HG03575 (cell line): ENCODE measurements around the gene FGFBP2.
A peak's percentile ranks its signal among the peaks of the same experiment; 100 is the strongest.

Source experiments
- ATAC-seq: cut with Tn5 transposase; IDR thresholded peaks from one replicate; pipeline ENCODE4 v1.9.1; 2021; ENCODE audit not compliant: unreplicated experiment, insufficient number of reproducible peaks, low FRiP score; ENCODE audit errors: extremely low read depth

The FGFBP2 gene

GRCh38 chr4:15971068-15971801 lies 8.3 kb upstream of the FGFBP2 start:
- ATAC-seq = no peak

- ATAC-seq = no peak
These were observed 5.8 kb upstream of the FGFBP2 start for GRCh38 chr4:15968551-15969300.

GRCh38 chr4:15965325-15965724 lies 2.4 kb upstream of the FGFBP2 start:
- ATAC-seq = no peak

- no peak for ATAC-seq
These were observed 1.2 kb upstream of the FGFBP2 start for GRCh38 chr4:15964159-15964558.

GRCh38 chr4:15963576-15963975 lies 601 bp upstream of the FGFBP2 start:
- ATAC-seq = peak; percentile 51

GRCh38 chr4:15961781-15962510 lies 1.0 kb downstream of the FGFBP2 start:
- no peak for ATAC-seq

- ATAC-seq = no peak
These were observed 4.4 kb downstream of the FGFBP2 start for GRCh38 chr4:15958562-15958961.

- peak; percentile 68 for ATAC-seq
These were observed 6.7 kb downstream of the FGFBP2 start for GRCh38 chr4:15956179-15956850.

GRCh38 chr4:15955670-15956069 lies 7.3 kb downstream of the FGFBP2 start:
- no peak for ATAC-seq

GRCh38 chr4:15953625-15954024 lies 9.3 kb downstream of the FGFBP2 start:
- ATAC-seq = no peak

- no peak for ATAC-seq
These were observed 11.2 kb downstream of the FGFBP2 start for GRCh38 chr4:15951781-15952180.

GRCh38 chr4:15948826-15949225 lies 14.1 kb downstream of the FGFBP2 start:
- ATAC-seq = no peak

- no peak for ATAC-seq
These were observed 15.3 kb downstream of the FGFBP2 start for GRCh38 chr4:15947684-15948083.

- no peak for ATAC-seq
These were observed 17.5 kb downstream of the FGFBP2 start for GRCh38 chr4:15945516-15945915.

GRCh38 chr4:15944895-15945294 lies 18.1 kb downstream of the FGFBP2 start:
- ATAC-seq = no peak

- no peak for ATAC-seq
These were observed 20.7 kb downstream of the FGFBP2 start for GRCh38 chr4:15942283-15942682.

- no peak for ATAC-seq
These were observed 24.3 kb downstream of the FGFBP2 start, which contains the start of gene FGFBP1 for GRCh38 chr4:15938640-15939039. TSS of gene FGFBP1 (minus strand) at chr4:15938740. CDS start at chr4:15936632, 2,108 bp downstream.

- no peak for ATAC-seq
These were observed 24.8 kb downstream of the FGFBP2 start for GRCh38 chr4:15938182-15938581.

GRCh38 chr4:15936495-15936894 lies 26.5 kb downstream of the FGFBP2 start:
- ATAC-seq = no peak
